IMR-90 (cell line): Measurements from ENCODE around the gene CLHC1.

ENCODE experiments used
- BHLHE40 ChIP-seq: fragments of 150-350 bp; IDR thresholded peaks from 2 replicates; pipeline ENCODE4 v1.6.1; 2016; ENCODE audit warnings: mild to moderate bottlenecking, low read depth, low read length
- CEBPB ChIP-seq: IDR thresholded peaks from 2 replicates; pipeline ENCODE4 v1.6.1; 2012; ENCODE audit warnings: low read depth, low read length, improper control_type of control experiment
- CHD1 ChIP-seq: IDR thresholded peaks from 2 replicates; pipeline ENCODE4 v1.6.1; 2012; ENCODE audit warnings: low read depth, low read length, improper control_type of control experiment
- MAFK ChIP-seq: IDR thresholded peaks from 2 replicates; pipeline ENCODE4 v1.6.1; 2012; ENCODE audit warnings: low read depth, low read length, improper control_type of control experiment
- MXI1 ChIP-seq: IDR thresholded peaks from 2 replicates; pipeline ENCODE4 v1.6.1; 2012; ENCODE audit warnings: low read depth, mild to moderate bottlenecking, low read length, moderate library complexity, borderline replicate concordance
- POLR2A ChIP-seq: IDR thresholded peaks from 2 replicates; pipeline ENCODE4 v1.6.1; 2012; ENCODE audit warnings: mild to moderate bottlenecking, low read depth, low read length
- RCOR1 ChIP-seq: IDR thresholded peaks from 2 replicates; pipeline ENCODE4 v1.6.1; 2012; ENCODE audit warnings: mild to moderate bottlenecking, low read length, improper control_type of control experiment; ENCODE audit not compliant: insufficient replicate concordance
- RFX5 ChIP-seq: IDR thresholded peaks from 2 replicates; pipeline ENCODE4 v1.8.0; 2012; ENCODE audit warnings: low read depth, mild to moderate bottlenecking, low read length, moderate library complexity
- SMC3 ChIP-seq: fragments of 150-350 bp; IDR thresholded peaks from 2 replicates; pipeline ENCODE4 v1.6.1; 2016; ENCODE audit warnings: low read depth, mild to moderate bottlenecking, antibody characterized with exemption, low read length, moderate library complexity
- TF ChIP-seq, protein P1 (sequence below): conservative IDR thresholded peaks from 2 replicates; pipeline ENCODE4 v1.5.1; 2012; ENCODE audit warnings: mild to moderate bottlenecking, low read depth, low read length, improper control_type of control experiment
- TF ChIP-seq, protein P2 (sequence below): fragments of 150-350 bp; IDR thresholded peaks from 2 replicates; pipeline ENCODE4 v1.6.1; 2016; ENCODE audit warnings: low read depth, mild to moderate bottlenecking, low read length, moderate library complexity, borderline replicate concordance

- TF ChIP-seq, protein P1, sequence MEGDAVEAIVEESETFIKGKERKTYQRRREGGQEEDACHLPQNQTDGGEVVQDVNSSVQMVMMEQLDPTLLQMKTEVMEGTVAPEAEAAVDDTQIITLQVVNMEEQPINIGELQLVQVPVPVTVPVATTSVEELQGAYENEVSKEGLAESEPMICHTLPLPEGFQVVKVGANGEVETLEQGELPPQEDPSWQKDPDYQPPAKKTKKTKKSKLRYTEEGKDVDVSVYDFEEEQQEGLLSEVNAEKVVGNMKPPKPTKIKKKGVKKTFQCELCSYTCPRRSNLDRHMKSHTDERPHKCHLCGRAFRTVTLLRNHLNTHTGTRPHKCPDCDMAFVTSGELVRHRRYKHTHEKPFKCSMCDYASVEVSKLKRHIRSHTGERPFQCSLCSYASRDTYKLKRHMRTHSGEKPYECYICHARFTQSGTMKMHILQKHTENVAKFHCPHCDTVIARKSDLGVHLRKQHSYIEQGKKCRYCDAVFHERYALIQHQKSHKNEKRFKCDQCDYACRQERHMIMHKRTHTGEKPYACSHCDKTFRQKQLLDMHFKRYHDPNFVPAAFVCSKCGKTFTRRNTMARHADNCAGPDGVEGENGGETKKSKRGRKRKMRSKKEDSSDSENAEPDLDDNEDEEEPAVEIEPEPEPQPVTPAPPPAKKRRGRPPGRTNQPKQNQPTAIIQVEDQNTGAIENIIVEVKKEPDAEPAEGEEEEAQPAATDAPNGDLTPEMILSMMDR: no peak
- TF ChIP-seq CEBPB: no peak
- no peak for TF ChIP-seq MXI1
- TF ChIP-seq POLR2A: no peak
- TF ChIP-seq MAFK: no peak
- no peak for TF ChIP-seq CHD1
- TF ChIP-seq, protein P2, sequence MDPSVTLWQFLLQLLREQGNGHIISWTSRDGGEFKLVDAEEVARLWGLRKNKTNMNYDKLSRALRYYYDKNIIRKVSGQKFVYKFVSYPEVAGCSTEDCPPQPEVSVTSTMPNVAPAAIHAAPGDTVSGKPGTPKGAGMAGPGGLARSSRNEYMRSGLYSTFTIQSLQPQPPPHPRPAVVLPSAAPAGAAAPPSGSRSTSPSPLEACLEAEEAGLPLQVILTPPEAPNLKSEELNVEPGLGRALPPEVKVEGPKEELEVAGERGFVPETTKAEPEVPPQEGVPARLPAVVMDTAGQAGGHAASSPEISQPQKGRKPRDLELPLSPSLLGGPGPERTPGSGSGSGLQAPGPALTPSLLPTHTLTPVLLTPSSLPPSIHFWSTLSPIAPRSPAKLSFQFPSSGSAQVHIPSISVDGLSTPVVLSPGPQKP: no peak
- TF ChIP-seq RFX5: no peak
- no peak for TF ChIP-seq SMC3
- no peak for TF ChIP-seq RCOR1
- TF ChIP-seq BHLHE40: no peak
Observed at GRCh38 chr2:55137024-55137958, 94.8 kb downstream of the CLHC1 start.
